ENCODE results near the gene PHLPP1. TPM values are rescaled to one million over a fixed set of nuclear protein-coding genes. Genes with fewer than 3 reads are reported as not detected.
A peak's percentile ranks its signal among the peaks of the same experiment; 100 is the strongest.

Gene PHLPP1
- total RNA-seq, 1 experiment from 2014 or later: 39.9 TPM

DNA sequence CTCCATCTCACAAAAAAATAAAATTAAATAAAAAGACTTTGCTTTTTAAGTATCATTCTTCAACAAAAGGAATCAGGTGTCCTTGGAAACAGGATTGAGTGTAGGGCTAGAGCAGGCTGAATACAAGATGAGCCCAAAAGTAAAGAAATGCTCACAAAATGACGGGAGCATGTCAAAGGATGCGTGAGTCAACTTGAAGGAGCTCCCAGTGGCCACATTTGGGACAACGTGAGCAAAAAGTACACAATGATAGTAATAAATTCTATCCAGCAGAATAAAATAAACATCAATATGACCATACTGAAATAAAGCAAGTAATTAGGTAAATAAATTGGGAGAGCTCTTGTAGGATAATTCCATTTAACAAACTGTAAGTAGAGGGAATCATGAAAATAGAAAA is 220.7 kb downstream of the PHLPP1 start:
- no peak overlapping the region for H3K23ac ChIP-seq (ENCODE audit: insufficient read length, low read depth, low read length)
- no peaks in the 10 kb centered on the region for H3K79me1 ChIP-seq (ENCODE audit: insufficient read depth, low read depth, low read length, poor library complexity, severe bottlenecking)
- no peak overlapping the region for H2AFZ ChIP-seq (ENCODE audit: low read length)
- no peak overlapping the region for H2BK20ac ChIP-seq (ENCODE audit: low read depth, low read length, poor library complexity, severe bottlenecking)
- Mint-ChIP-seq H3K4me1 (no peaks in the 10 kb centered on the region), H3K27ac (no peak overlapping the region), H3K36me3 (ENCODE audit: insufficient read depth in 1 of 3, low read depth in 3 of 3) (peaks cover 9 to 32% (median 13%) of the 10 kb centered on the region in 3 experiments; a peak in 6 of 7 replicates), H3K4me3 (no peak overlapping the region), H3K27me3 (ENCODE audit: low read depth) (no peaks in the 10 kb centered on the region), H3K9me3 (peaks cover 6 to 18% of the 10 kb centered on the region in 2 experiments; a peak in 3 of 5 replicates)
- no peak overlapping the region for H2AK5ac ChIP-seq (ENCODE audit: insufficient read length, low read length)
- no peaks in the 10 kb centered on the region for H4K20me1 ChIP-seq (ENCODE audit: control insufficient read depth, insufficient read depth, insufficient read length)
- no peak overlapping the region for H3K4ac ChIP-seq (ENCODE audit: low read depth, low read length)
- H3K79me2 ChIP-seq (ENCODE audit: insufficient read depth, low read length): no peaks in the 10 kb centered on the region
- DNase-seq: no peak
- H3K14ac ChIP-seq (ENCODE audit: insufficient read depth, low read length): no peak overlapping the region
- H4K91ac ChIP-seq (ENCODE audit: insufficient read length, low read depth, low read length): no peak overlapping the region
- no peak overlapping the region for H2BK5ac ChIP-seq (ENCODE audit: insufficient read length, low read length)
- H3K9me3 ChIP-seq (ENCODE audit: control insufficient read depth, low read depth, low read length): no peaks in the 10 kb centered on the region
- no peak overlapping the region for H3T11ph ChIP-seq (ENCODE audit: low read length)
- no peaks in the 10 kb centered on the region for H3K4me1 ChIP-seq (ENCODE audit: insufficient read depth, low read length)
- no peak overlapping the region for H3K4me2 ChIP-seq (ENCODE audit: insufficient read depth, insufficient read length, low read length)
- H2BK12ac ChIP-seq (ENCODE audit: insufficient read length, low read depth, low read length): no peak overlapping the region
- H3K27me3 ChIP-seq (ENCODE audit: insufficient read depth, low read length): no peaks in the 10 kb centered on the region
- no peak overlapping the region for H2BK15ac ChIP-seq (ENCODE audit: low read depth, low read length)
- no peak overlapping the region for H4K8ac ChIP-seq (replicated peaks; ENCODE audit: insufficient read length, low read depth, low read length)
- H3K9ac ChIP-seq (ENCODE audit: extremely low read depth, insufficient read length, low read length): no peak overlapping the region
- H2BK120ac ChIP-seq (ENCODE audit: low read depth, low read length, poor library complexity, severe bottlenecking): no peak overlapping the region
- H4K5ac ChIP-seq (ENCODE audit: insufficient read length, low read depth, low read length): no peak overlapping the region
- no peaks in the 10 kb centered on the region for H3K23me2 ChIP-seq (ENCODE audit: insufficient read length, low read depth, low read length, poor library complexity, severe bottlenecking)
- no CpG with 5 or more reads among the region's 3 CpGs for WGBS (ENCODE audit: extremely low coverage, insufficient read length, low lambda C conversion rate)
- no peak overlapping the region for H3K56ac ChIP-seq (ENCODE audit: insufficient read length, low read depth, low read length)
- no peak overlapping the region for H3K18ac ChIP-seq (ENCODE audit: insufficient read length, low read depth, low read length)
- no peak overlapping the region for H3K27ac ChIP-seq (ENCODE audit: insufficient read length, low read depth, low read length)
- TF ChIP-seq, protein P1, sequence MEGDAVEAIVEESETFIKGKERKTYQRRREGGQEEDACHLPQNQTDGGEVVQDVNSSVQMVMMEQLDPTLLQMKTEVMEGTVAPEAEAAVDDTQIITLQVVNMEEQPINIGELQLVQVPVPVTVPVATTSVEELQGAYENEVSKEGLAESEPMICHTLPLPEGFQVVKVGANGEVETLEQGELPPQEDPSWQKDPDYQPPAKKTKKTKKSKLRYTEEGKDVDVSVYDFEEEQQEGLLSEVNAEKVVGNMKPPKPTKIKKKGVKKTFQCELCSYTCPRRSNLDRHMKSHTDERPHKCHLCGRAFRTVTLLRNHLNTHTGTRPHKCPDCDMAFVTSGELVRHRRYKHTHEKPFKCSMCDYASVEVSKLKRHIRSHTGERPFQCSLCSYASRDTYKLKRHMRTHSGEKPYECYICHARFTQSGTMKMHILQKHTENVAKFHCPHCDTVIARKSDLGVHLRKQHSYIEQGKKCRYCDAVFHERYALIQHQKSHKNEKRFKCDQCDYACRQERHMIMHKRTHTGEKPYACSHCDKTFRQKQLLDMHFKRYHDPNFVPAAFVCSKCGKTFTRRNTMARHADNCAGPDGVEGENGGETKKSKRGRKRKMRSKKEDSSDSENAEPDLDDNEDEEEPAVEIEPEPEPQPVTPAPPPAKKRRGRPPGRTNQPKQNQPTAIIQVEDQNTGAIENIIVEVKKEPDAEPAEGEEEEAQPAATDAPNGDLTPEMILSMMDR (conservative IDR thresholded peaks at IDR 0.05): peak; percentile 27; the same call in 2 of the 3 replicates

Measured in H9 (cell line).